NCI-H2227 (cell line): Measurements from ENCODE around the gene SYNPO2.
A peak's percentile ranks its signal among the peaks of the same experiment; 100 is the strongest.
"Not testable (repeated sequence)": the region's sequence is repeated elsewhere in the genome, so short reads cannot be mapped to it uniquely, and the experiment has no call there.

Source experiments
- DNase-seq: peaks from one replicate; lab custom pipeline; 2025; ENCODE audit not compliant: unreplicated experiment; lab: John Stamatoyannopoulos, UW

Gene SYNPO2

GRCh38 chr4:118888666-118889311, at the start of gene SYNPO2:
SYNPO2 (plus strand) TSS chr4:118888854; CDS start chr4:118889037, 183 bp downstream.
- peak; percentile 88 for DNase-seq

GRCh38 chr4:118839221-118839927, 49.3 kb upstream of the SYNPO2 start:
- no peak for DNase-seq

GRCh38 chr4:118842055-118842454, 46.6 kb upstream of the SYNPO2 start:
- no peak for DNase-seq

- no peak for DNase-seq
These were observed 45.4 kb upstream of the SYNPO2 start for GRCh38 chr4:118843237-118843636.

GRCh38 chr4:118845552-118846050, 43.1 kb upstream of the SYNPO2 start:
- DNase-seq: no peak

GRCh38 chr4:118846979-118847378, 41.7 kb upstream of the SYNPO2 start:
- DNase-seq: no peak

- no peak for DNase-seq
These were observed 40.4 kb upstream of the SYNPO2 start for GRCh38 chr4:118848242-118848641.

- no peak for DNase-seq
These were observed 39.8 kb upstream of the SYNPO2 start for GRCh38 chr4:118848901-118849300.

GRCh38 chr4:118849867-118850487, 38.7 kb upstream of the SYNPO2 start:
- no peak for DNase-seq

- no peak for DNase-seq
These were observed 38.0 kb upstream of the SYNPO2 start for GRCh38 chr4:118850488-118851173.

- no peak for DNase-seq
These were observed 30.9 kb upstream of the SYNPO2 start for GRCh38 chr4:118857760-118858159.

GRCh38 chr4:118858779-118859178, 29.9 kb upstream of the SYNPO2 start:
- DNase-seq: no peak

GRCh38 chr4:118865091-118865708, 23.5 kb upstream of the SYNPO2 start:
- peak; percentile 36 for DNase-seq

- DNase-seq: no peak
These were observed 22.2 kb upstream of the SYNPO2 start for GRCh38 chr4:118866442-118866841.

GRCh38 chr4:118867311-118868067, 21.2 kb upstream of the SYNPO2 start:
- no peak for DNase-seq

GRCh38 chr4:118869808-118870342, 18.8 kb upstream of the SYNPO2 start:
- DNase-seq: no peak

- no peak for DNase-seq
These were observed 16.5 kb upstream of the SYNPO2 start for GRCh38 chr4:118872181-118872580.

GRCh38 chr4:118877797-118878196, 10.9 kb upstream of the SYNPO2 start:
- no peak for DNase-seq

- not testable (repeated sequence) for DNase-seq
These were observed 10.1 kb upstream of the SYNPO2 start for GRCh38 chr4:118878507-118878906.

GRCh38 chr4:118879409-118879808, 9.2 kb upstream of the SYNPO2 start:
- DNase-seq: no peak
